Activated B cell treated with CpG ODN at 0.5 μM for 24 hours (primary cell): ENCODE measurements around the gene ZCCHC8. TPM values are rescaled to one million over a fixed set of nuclear protein-coding genes. Genes with fewer than 3 reads are reported as not detected.
"Not testable (repeated sequence)": the region's sequence is repeated elsewhere in the genome, so short reads cannot be mapped to it uniquely, and the experiment has no call there.

ENCODE experiments used
- ATAC-seq: fragments of 200-7000 bp; cut with Tn5 transposase; one replicate; pipeline ENCODE4 v1.10.0; 2021; ENCODE audit warnings: low read depth, mild to moderate bottlenecking, moderate library complexity
- CTCF ChIA-PET: fragments of 350-600 bp; sonication (Branson Sonifier 250); formaldehyde crosslinking; loops from one replicate; lab custom pipeline; 2021; ENCODE audit warnings: antibody characterized with exemption; lab: Charles Lee
- POLR2A ChIA-PET: fragments of 350-600 bp; sonication (Branson Sonifier 250); formaldehyde crosslinking; loops from one replicate; lab custom pipeline; 2021; ENCODE audit warnings: antibody characterized with exemption; lab: Charles Lee
- DNase-seq: peaks from one replicate; pipeline ENCODE4 v3.0.0; 2022
- H3K27ac Mint-ChIP-seq: one replicate; pipeline ENCODE4 v1.8.0; 2020; ENCODE audit warnings: mixed read lengths
- H3K27me3 Mint-ChIP-seq: one replicate; pipeline ENCODE4 v1.8.0; 2021; ENCODE audit warnings: mixed read lengths
- H3K36me3 Mint-ChIP-seq: one replicate; pipeline ENCODE4 v1.8.0; 2021; ENCODE audit warnings: low read depth, mixed read lengths
- H3K4me1 Mint-ChIP-seq: one replicate; pipeline ENCODE4 v1.8.0; 2021; ENCODE audit warnings: mixed read lengths
- H3K4me3 Mint-ChIP-seq: one replicate; pipeline ENCODE4 v1.8.0; 2020; ENCODE audit warnings: mild to moderate bottlenecking, mixed read lengths
- H3K9me3 Mint-ChIP-seq: one replicate; pipeline ENCODE4 v1.8.0; 2020; ENCODE audit warnings: mixed read lengths
- intact Hi-C: fragments of 100-400 bp; cut with micrococcal nuclease; formaldehyde crosslinking; loops from one replicate; pipeline ENCODE4 v1.15.1; 2024
- total RNA-seq: library from RNA; stranded (reverse); gene quantifications from 2 replicates; pipeline ENCODE4 v1.2.3, GENCODE V29; 2022
- TF ChIP-seq, protein P1 (sequence below): fragments of 200-600 bp; IDR thresholded peaks from one replicate; pipeline ENCODE4 v1.8.0; 2022; ENCODE audit warnings: antibody characterized with exemption, mild to moderate bottlenecking

Gene ZCCHC8
- total RNA-seq, 1 donor from 2014 or later: 48.0 TPM

DNA sequence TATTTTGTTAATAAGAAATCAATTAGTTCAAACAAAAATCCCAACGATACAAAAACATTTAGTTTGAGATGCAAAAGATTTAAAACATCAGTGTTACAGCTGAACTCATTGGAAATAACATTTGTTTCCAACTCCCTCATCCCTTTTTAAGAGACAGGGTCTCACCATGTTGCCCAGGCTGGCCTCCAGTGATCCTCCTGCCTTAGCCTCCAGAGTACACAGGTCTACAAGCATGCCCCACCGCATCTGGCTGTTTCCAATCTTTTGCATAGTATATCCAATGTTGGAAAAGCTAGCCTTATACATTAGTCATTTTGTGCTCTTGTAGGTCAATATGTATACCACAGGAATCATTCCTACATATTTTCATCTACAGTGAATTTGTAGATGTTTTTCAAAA is 14.5 kb upstream of the ZCCHC8 start:
- H3K4me3 Mint-ChIP-seq: no peak overlapping the region
- no peak overlapping the region for H3K27ac Mint-ChIP-seq

DNA sequence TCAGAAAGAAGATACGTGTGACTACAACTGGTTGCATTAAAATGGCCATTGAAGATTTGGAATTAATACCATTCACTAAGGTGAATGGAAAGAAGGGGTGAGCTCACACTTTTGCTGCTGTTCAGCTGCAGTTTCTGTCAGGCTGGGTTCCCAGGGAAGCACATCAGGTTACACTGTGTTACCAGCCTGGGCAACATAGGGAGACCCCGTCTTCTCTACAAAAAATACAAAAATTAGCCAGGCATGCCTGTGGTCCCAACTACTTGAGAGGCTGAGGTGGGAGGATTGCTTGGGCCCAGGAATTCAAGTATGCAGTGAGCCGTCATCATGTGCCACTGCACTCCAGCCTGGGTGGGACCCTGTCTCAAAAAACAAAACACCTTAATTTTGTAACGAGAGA is 12.9 kb upstream of the ZCCHC8 start:
- peaks cover 89% of the 10 kb centered on the region for H3K36me3 Mint-ChIP-seq
- CTCF ChIA-PET: no interaction called here
- H3K27ac Mint-ChIP-seq: no peak overlapping the region

More for the DNA sequence above, 14.5 kb upstream of the ZCCHC8 start:
- DNase-seq (no peak), ATAC-seq (no peak)
- H3K4me1 Mint-ChIP-seq: peaks cover 3% of the 10 kb centered on the region
- no peaks in the 10 kb centered on the region for H3K9me3 Mint-ChIP-seq
- H3K36me3 Mint-ChIP-seq: peaks cover 87% of the 10 kb centered on the region
- intact Hi-C loops: loop anchor here (1.0 kb wide), 1 partner anchor 9 kb away; no protein-coding TSS in a partner anchor
- ChIA-PET POLR2A (interaction anchor here (3.9 kb wide), 1 partner anchor 12 kb away, joined by 19 read pairs; the partner anchor contains the start of genes KNTC1 and RSRC2), CTCF (no interaction called here)
- H3K27me3 Mint-ChIP-seq: no peaks in the 10 kb centered on the region
- TF ChIP-seq, protein P1, sequence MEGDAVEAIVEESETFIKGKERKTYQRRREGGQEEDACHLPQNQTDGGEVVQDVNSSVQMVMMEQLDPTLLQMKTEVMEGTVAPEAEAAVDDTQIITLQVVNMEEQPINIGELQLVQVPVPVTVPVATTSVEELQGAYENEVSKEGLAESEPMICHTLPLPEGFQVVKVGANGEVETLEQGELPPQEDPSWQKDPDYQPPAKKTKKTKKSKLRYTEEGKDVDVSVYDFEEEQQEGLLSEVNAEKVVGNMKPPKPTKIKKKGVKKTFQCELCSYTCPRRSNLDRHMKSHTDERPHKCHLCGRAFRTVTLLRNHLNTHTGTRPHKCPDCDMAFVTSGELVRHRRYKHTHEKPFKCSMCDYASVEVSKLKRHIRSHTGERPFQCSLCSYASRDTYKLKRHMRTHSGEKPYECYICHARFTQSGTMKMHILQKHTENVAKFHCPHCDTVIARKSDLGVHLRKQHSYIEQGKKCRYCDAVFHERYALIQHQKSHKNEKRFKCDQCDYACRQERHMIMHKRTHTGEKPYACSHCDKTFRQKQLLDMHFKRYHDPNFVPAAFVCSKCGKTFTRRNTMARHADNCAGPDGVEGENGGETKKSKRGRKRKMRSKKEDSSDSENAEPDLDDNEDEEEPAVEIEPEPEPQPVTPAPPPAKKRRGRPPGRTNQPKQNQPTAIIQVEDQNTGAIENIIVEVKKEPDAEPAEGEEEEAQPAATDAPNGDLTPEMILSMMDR: no peak

DNA sequence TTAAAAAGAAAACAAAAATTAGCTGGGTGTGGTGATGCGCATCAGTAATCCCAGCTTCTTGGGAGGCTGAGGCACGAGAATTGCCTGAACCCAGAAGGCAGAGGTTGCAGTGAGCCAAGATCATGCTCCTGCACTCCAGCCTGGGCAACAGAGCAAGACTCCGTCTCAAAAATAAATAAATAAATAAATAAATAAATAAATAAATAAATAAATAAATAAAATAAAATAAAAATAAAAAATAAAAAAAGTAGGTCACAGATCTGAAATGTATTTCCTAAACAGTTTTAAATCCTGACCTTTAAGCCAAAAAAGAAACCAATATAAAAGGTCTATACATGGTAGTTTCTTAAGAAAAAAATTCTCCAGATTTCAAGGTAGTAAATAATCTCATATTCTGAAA is 12.3 kb upstream of the ZCCHC8 start:
- peaks cover 90% of the 10 kb centered on the region for H3K36me3 Mint-ChIP-seq
- ATAC-seq, H3K4me1 Mint-ChIP-seq: not testable (repeated sequence)

More for the DNA sequence above, 12.9 kb upstream of the ZCCHC8 start:
- DNase-seq (no peak), ATAC-seq (no peak)
- no peaks in the 10 kb centered on the region for H3K9me3 Mint-ChIP-seq
- intact Hi-C loops: no loop called here
- no peak overlapping the region for H3K4me3 Mint-ChIP-seq
- POLR2A ChIA-PET: interaction anchor here (0.8 to 3.9 kb wide), 4 partner anchors 9 to 13 kb away, joined by 3 to 23 read pairs (median 12); partner anchors contain the start of genes KNTC1, RSRC2 and ZCCHC8
- no peaks in the 10 kb centered on the region for H3K27me3 Mint-ChIP-seq
- H3K4me1 Mint-ChIP-seq: no peaks in the 10 kb centered on the region
- TF ChIP-seq, protein P1: no peak

DNA sequence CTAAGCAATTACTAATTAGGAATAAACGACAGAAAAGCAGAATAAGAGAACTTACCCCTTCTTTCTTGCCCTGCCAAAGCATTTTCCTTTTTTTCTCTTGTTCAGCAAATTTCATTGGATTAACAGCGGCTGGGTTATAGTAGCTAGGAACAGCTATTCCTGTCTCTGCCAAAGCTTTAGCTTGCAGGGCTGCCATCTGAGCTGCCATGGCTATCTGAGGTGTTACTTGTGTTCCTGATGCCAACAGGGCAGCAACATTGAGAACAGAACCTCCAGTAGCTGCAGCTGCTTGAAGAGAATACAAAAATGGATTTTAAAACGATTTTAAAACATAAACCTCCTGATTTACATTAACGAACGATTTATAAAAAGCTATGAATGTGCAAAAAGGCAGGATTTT is 7.4 kb upstream of the ZCCHC8 start:
- intact Hi-C loops: no loop called here
- TF ChIP-seq, protein P1: no peak
- Mint-ChIP-seq H3K9me3 (no peaks in the 10 kb centered on the region), H3K36me3 (peaks cover 88% of the 10 kb centered on the region), H3K27me3 (no peaks in the 10 kb centered on the region), H3K27ac (no peak overlapping the region), H3K4me1 (no peaks in the 10 kb centered on the region), H3K4me3 (no peak overlapping the region)
- DNase-seq (no peak), ATAC-seq (no peak)
- ChIA-PET POLR2A (interaction anchor here (1.3 kb wide), 1 partner anchor 12 kb away, joined by 4 read pairs; no protein-coding TSS in a partner anchor), CTCF (no interaction called here)

More for the DNA sequence above, 12.3 kb upstream of the ZCCHC8 start:
- DNase-seq, H3K27ac Mint-ChIP-seq, H3K9me3 Mint-ChIP-seq, H3K4me3 Mint-ChIP-seq, H3K27me3 Mint-ChIP-seq, intact Hi-C loops: not testable (repeated sequence)
- CTCF ChIA-PET: interaction anchor here (0.6 kb wide), 1 partner anchor 106 kb away, joined by 4 read pairs; no protein-coding TSS in a partner anchor
- POLR2A ChIA-PET: interaction anchor here (0.6 to 3.9 kb wide), 4 partner anchors 10 to 14 kb away, joined by 3 to 23 read pairs (median 12); partner anchors contain the start of genes KNTC1, RSRC2 and ZCCHC8

DNA sequence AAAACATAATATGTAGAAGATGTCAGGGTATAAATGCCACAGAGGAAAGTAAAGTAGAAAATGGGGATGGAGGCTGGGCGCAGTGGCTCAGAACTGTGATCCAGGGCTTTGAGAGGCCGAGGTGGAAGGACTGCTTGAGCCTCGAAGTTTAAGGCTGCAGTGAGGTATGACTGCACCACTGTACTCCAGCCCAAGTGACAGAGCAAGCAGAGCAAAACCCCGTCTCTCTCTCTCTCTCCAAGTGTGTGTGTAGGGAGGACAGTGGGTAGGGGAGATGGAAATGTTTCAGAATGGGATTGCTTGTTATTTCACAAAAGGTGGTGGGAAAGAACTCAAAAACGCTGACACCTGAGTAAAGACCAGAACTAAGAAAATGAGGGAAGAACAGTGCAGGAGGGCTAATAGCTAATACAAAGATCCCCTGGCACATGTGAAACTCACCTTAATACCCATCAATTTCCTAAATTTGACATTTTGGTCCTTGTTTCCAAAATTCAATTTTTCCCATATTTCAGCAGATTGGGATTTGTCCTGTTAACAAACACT is 5.7 kb upstream of the ZCCHC8 start:
- H3K27me3 Mint-ChIP-seq: no peaks in the 10 kb centered on the region
- H3K36me3 Mint-ChIP-seq: peaks cover 84% of the 10 kb centered on the region
- TF ChIP-seq, protein P1: no peak
- POLR2A ChIA-PET: interaction anchor here (0.8 kb wide), 1 partner anchor 21 kb away, joined by 3 read pairs; no protein-coding TSS in a partner anchor
- CTCF ChIA-PET: no interaction called here
- no peaks in the 10 kb centered on the region for H3K9me3 Mint-ChIP-seq
- DNase-seq (no peak), ATAC-seq (no peak)
- peak overlapping the region; percentile 24 for H3K27ac Mint-ChIP-seq
- no peak overlapping the region for H3K4me3 Mint-ChIP-seq
- H3K4me1 Mint-ChIP-seq: peaks cover 10% of the 10 kb centered on the region
- intact Hi-C loops: no loop called here
